BJ (cell line): Measurements from ENCODE around the gene GANC. TPM values are rescaled to one million over a fixed set of nuclear protein-coding genes. Genes with fewer than 3 reads are reported as not detected.

Source experiments
- CTCF ChIA-PET: fragments of 350-600 bp; formaldehyde crosslinking; extraction: SDS; loops from one replicate; lab custom pipeline; 2021; ENCODE audit warnings: antibody characterized with exemption, inconsistent platforms; lab: Yijun Ruan, JAX
- POLR2A ChIA-PET: fragments of 300-600 bp; sonication (Branson Sonifier 250); formaldehyde crosslinking; extraction: SDS; loops from one replicate; lab custom pipeline; 2021; ENCODE audit warnings: antibody characterized with exemption; lab: Charles Lee
- DNase-seq: peaks from one replicate; pipeline ENCODE4 v3.0.0-alpha.2; 2011; ENCODE audit warnings: low read depth
- H3K27me3 ChIP-seq: 2 replicates; pipeline ENCODE4 v1.6.0; 2011; ENCODE audit warnings: low read length; ENCODE audit not compliant: control insufficient read depth, insufficient read depth
- H3K36me3 ChIP-seq: 2 replicates; pipeline ENCODE4 v1.5.1; 2011; ENCODE audit warnings: low read length; ENCODE audit not compliant: control insufficient read depth, insufficient read depth
- H3K4me3 ChIP-seq: 2 replicates; pipeline ENCODE4 v1.5.1; 2011; ENCODE audit warnings: low read depth, mild to moderate bottlenecking, control low read depth, low read length
- CTCF ChIP-seq: IDR thresholded peaks from 2 replicates; pipeline ENCODE4 v1.5.1; 2011; ENCODE audit warnings: low read depth, mild to moderate bottlenecking, control low read depth, inconsistent platforms, low read length, moderate library complexity; ENCODE audit not compliant: insufficient read depth
- polyA plus RNA-seq: library from polyadenylated mRNA; depleted of rRNA; stranded (reverse); fragments of >200 nt; gene quantifications from 2 replicates; pipeline ENCODE4 v1.2.3, GENCODE V29; 2011

Gene GANC
- polyA plus RNA-seq, 1 experiment: 12.9 TPM

DNA sequence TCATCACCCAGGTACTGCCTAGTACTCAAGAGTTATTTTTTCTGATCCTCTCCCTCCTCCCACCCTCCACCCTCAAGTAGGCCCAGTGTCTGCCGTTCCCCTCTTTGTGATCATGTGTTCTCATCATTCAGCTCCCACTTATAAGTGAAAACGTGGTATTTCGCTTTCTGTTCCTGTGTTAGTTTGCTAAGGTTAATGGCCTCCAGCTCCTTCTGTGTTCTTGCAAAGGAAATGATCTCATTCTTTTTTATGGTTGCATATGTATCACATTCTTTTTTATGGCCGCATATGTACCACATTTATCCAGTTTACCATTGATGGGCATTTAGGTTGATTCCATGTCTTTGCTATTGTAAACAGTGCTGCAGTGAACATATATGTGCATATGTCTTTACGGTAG lies 8.2 kb upstream of the GANC start:
- no peak for TF ChIP-seq CTCF
- DNase-seq: no peak
- ChIA-PET POLR2A (interaction anchor here (0.6 to 0.7 kb wide), 3 partner anchors 139 to 1288 kb away, joined by 3 to 9 read pairs (median 6); no protein-coding TSS in a partner anchor), CTCF (no interaction called here)
- no peaks in the 10 kb centered on the region for H3K27me3 ChIP-seq
- H3K36me3 ChIP-seq: peaks cover 8% of the 10 kb centered on the region
- no peak overlapping the region for H3K4me3 ChIP-seq

GRCh38 chr15:42267286-42267685 lies 5.7 kb upstream of the GANC start:
- Histone ChIP-seq H3K4me3 (no peak overlapping the region), H3K36me3 (peaks cover 4% of the 10 kb centered on the region; the same call in 1 of the 2 replicates), H3K27me3 (no peaks in the 10 kb centered on the region)
- no peak for DNase-seq
- CTCF ChIA-PET: no interaction called here
- POLR2A ChIA-PET: no interaction called here
- TF ChIP-seq CTCF: no peak

- Histone ChIP-seq H3K27me3 (no peaks in the 10 kb centered on the region), H3K4me3 (no peak overlapping the region; the same call in 1 of the 2 replicates), H3K36me3 (0 out of 2 replicates have a peak, but pooled peaks cover 2% of the 10 kb centered on the region)
- ChIA-PET POLR2A (interaction anchor here (0.6 kb wide), 1 partner anchor 72 kb away, joined by 3 read pairs; no protein-coding TSS in a partner anchor), CTCF (interaction anchor here (1.7 kb wide), 1 partner anchor 115 kb away, joined by 5 read pairs; no protein-coding TSS in a partner anchor)
- no peak for TF ChIP-seq CTCF
- no peak for DNase-seq
Measured at GRCh38 chr15:42270551-42270950, 2.5 kb upstream of the GANC start.

DNA sequence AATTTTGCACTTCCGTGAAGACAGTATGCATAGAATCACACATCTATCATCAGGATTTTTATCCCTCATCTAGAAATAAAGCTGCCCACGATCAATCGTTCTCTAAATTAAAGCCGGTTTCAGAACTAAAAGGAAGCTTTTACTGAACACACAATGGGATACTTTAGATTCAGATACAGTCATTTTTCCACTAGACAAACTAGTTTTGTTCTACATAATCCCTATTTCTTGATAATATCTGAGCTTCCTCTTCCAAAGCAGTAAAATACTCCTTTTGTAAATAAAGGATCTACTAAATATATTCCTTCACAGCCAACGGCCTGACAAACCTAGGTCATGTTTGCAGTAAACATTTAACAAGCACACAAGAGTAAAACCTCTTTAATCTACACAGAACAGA lies 2.0 kb upstream of the GANC start:
- ChIA-PET CTCF (no interaction called here), POLR2A (interaction anchor here (0.6 kb wide), 1 partner anchor 72 kb away, joined by 3 read pairs; no protein-coding TSS in a partner anchor)

More for the DNA sequence above, 2.0 kb upstream of the GANC start:
- Histone ChIP-seq H3K36me3 (0 out of 2 replicates have a peak, but pooled peaks cover 2% of the 10 kb centered on the region), H3K4me3 (peak overlapping the region; percentile 28), H3K27me3 (no peaks in the 10 kb centered on the region)
- no peak for TF ChIP-seq CTCF
- DNase-seq: no peak
